Measurements from ENCODE around the gene LYST.

Gene LYST

DNA sequence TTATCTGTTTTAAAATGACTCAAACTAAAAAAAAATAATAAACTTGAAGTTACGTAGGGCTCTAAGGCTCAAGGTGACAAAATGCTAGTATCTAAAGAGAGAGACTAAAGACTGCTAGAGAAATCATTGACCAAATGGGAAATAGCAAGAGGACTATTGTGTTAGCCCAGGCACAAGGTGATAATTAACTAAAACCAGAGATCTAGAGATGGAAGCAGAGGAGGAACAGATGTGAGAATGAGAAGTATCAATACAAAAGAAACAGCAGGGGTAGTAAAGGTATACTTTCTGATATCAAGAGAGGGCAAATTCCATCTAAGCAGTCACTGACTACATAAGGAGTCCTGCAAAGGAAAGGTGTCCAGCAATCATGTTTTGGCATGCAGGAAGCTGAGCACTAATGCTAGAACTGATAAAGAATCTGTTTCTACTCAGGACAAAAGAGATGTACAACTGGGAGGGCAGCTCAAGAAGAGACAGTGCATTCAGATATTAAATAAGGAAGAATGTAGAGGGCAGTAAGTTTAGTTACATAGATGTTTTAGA, 116.9 kb downstream of the LYST start:
- Histone ChIP-seq H3K79me2 (ENCODE audit: insufficient read depth, low read length) (no peaks in the 10 kb centered on the region), H3K4me1 (ENCODE audit: insufficient read depth, low read length, poor library complexity, severe bottlenecking) (peaks cover 13% of the 10 kb centered on the region), H2AFZ (ENCODE audit: low read length) (0 out of 2 replicates have a peak overlapping the region, but pooled peaks have one; percentile 11), H4K20me1 (ENCODE audit: insufficient read depth, low read length, poor library complexity, severe bottlenecking) (no peaks in the 10 kb centered on the region), H3K4me3 (ENCODE audit: low read length, poor library complexity, severe bottlenecking) (no peak overlapping the region), H3K9ac (ENCODE audit: low read depth, low read length, poor library complexity, severe bottlenecking) (no peak overlapping the region), H3K27me3 (ENCODE audit: insufficient read depth, low read length, poor library complexity, severe bottlenecking) (no peaks in the 10 kb centered on the region), H3K9me2 (replicated peaks; ENCODE audit: low read depth, low read length) (no peaks in the 10 kb centered on the region), H3F3A (ENCODE audit: low read depth) (no peaks in the 10 kb centered on the region), H3K9me3 (ENCODE audit: insufficient read depth, low read depth, low read length) (no peaks in the 10 kb centered on the region), H3K4me2 (ENCODE audit: low read depth, low read length, poor library complexity, severe bottlenecking) (no peak overlapping the region), H3K36me3 (ENCODE audit: insufficient read depth, low read length) (no peaks in the 10 kb centered on the region)
- TF ChIP-seq, protein P1, sequence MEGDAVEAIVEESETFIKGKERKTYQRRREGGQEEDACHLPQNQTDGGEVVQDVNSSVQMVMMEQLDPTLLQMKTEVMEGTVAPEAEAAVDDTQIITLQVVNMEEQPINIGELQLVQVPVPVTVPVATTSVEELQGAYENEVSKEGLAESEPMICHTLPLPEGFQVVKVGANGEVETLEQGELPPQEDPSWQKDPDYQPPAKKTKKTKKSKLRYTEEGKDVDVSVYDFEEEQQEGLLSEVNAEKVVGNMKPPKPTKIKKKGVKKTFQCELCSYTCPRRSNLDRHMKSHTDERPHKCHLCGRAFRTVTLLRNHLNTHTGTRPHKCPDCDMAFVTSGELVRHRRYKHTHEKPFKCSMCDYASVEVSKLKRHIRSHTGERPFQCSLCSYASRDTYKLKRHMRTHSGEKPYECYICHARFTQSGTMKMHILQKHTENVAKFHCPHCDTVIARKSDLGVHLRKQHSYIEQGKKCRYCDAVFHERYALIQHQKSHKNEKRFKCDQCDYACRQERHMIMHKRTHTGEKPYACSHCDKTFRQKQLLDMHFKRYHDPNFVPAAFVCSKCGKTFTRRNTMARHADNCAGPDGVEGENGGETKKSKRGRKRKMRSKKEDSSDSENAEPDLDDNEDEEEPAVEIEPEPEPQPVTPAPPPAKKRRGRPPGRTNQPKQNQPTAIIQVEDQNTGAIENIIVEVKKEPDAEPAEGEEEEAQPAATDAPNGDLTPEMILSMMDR (conservative IDR thresholded peaks at IDR 0.05; ENCODE audit: low read length) = no peak
- no peak for TF ChIP-seq EZH2phosphoT487 (IDR thresholded peaks at IDR 0.05; ENCODE audit: borderline replicate concordance)

DNA sequence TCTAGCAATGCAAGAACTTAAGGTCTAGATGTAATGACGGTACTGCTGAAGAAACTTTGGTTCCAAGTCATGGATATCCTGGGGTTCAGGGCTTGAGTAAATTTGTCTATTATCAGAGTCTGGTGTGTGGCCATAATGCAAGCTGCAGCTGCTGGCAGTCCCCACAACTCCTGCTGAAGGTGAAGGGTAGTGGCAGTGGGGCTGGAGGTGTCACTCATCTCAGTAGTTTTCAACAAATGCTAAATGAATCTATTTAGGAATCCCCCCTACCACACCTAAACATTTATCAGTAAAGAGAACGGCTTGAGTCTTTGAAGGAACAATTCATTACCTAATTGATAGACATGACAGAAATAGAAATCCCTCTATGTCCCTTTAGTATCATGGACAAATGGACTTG, 118.0 kb downstream of the LYST start:
- Histone ChIP-seq H3K79me2 (ENCODE audit: insufficient read depth, low read length) (no peaks in the 10 kb centered on the region), H4K20me1 (ENCODE audit: insufficient read depth, low read length, poor library complexity, severe bottlenecking) (no peaks in the 10 kb centered on the region), H2AFZ (ENCODE audit: low read length) (no peak overlapping the region), H3F3A (ENCODE audit: low read depth) (no peaks in the 10 kb centered on the region), H3K9me2 (replicated peaks; ENCODE audit: low read depth, low read length) (no peaks in the 10 kb centered on the region), H3K36me3 (ENCODE audit: insufficient read depth, low read length) (no peaks in the 10 kb centered on the region), H3K9me3 (ENCODE audit: insufficient read depth, low read depth, low read length) (no peaks in the 10 kb centered on the region), H3K27me3 (ENCODE audit: insufficient read depth, low read length, poor library complexity, severe bottlenecking) (no peaks in the 10 kb centered on the region), H3K4me3 (ENCODE audit: low read length, poor library complexity, severe bottlenecking) (no peak overlapping the region), H3K4me2 (ENCODE audit: low read depth, low read length, poor library complexity, severe bottlenecking) (no peak overlapping the region), H3K9ac (ENCODE audit: low read depth, low read length, poor library complexity, severe bottlenecking) (no peak overlapping the region), H3K4me1 (ENCODE audit: insufficient read depth, low read length, poor library complexity, severe bottlenecking) (peaks cover 13% of the 10 kb centered on the region)
- TF ChIP-seq, protein P1 (conservative IDR thresholded peaks at IDR 0.05; ENCODE audit: low read length) = no peak
- no peak for TF ChIP-seq EZH2phosphoT487 (IDR thresholded peaks at IDR 0.05; ENCODE audit: borderline replicate concordance)

DNA sequence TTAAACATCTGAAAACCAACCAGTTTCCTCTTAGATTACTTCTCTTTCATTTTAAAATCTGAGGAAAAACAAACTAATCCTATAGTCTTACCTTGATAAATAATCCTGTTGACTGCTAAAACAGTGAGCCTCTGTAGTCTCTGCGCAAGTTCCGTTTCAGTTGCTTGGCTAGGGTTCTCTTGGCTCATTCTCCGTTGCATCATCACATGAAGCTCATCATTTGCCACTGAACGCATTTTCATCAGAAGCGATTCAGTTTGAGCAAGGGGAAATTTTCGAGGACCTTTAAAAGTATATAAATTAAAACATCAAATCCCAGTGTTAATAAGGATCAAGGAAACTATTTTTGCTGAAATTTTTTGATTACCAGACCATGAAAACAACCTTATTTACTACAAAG, 120.5 kb downstream of the LYST start:
- H3K79me2 ChIP-seq (ENCODE audit: insufficient read depth, low read length) = no peaks in the 10 kb centered on the region
- no peak overlapping the region for H2AFZ ChIP-seq (ENCODE audit: low read length)
- H3K4me2 ChIP-seq (ENCODE audit: low read depth, low read length, poor library complexity, severe bottlenecking) = no peak overlapping the region
- TF ChIP-seq, protein P1 (conservative IDR thresholded peaks at IDR 0.05; ENCODE audit: low read length) = no peak
- no peaks in the 10 kb centered on the region for H3K27me3 ChIP-seq (ENCODE audit: insufficient read depth, low read length, poor library complexity, severe bottlenecking)
- H3F3A ChIP-seq (ENCODE audit: low read depth) = no peaks in the 10 kb centered on the region
- no peak overlapping the region for H3K4me3 ChIP-seq (ENCODE audit: low read length, poor library complexity, severe bottlenecking)
- H3K36me3 ChIP-seq (ENCODE audit: insufficient read depth, low read length) = no peaks in the 10 kb centered on the region
- no peak overlapping the region for H3K9ac ChIP-seq (ENCODE audit: low read depth, low read length, poor library complexity, severe bottlenecking)
- peaks cover 13% of the 10 kb centered on the region for H3K4me1 ChIP-seq (ENCODE audit: insufficient read depth, low read length, poor library complexity, severe bottlenecking)
- H4K20me1 ChIP-seq (ENCODE audit: insufficient read depth, low read length, poor library complexity, severe bottlenecking) = no peaks in the 10 kb centered on the region
- H3K9me3 ChIP-seq (ENCODE audit: insufficient read depth, low read depth, low read length) = no peaks in the 10 kb centered on the region
- H3K9me2 ChIP-seq (replicated peaks; ENCODE audit: low read depth, low read length) = no peaks in the 10 kb centered on the region
